ENCODE data around the gene STK24. TPM values are rescaled to one million over a fixed set of nuclear protein-coding genes. Genes with fewer than 3 reads are reported as not detected.

The STK24 gene
- total RNA-seq, 2 experiments from 2014 or later, result 60.4 to 88.7 TPM

GRCh38 chr13:98535501-98536354 lies 41.2 kb downstream of the STK24 start:
- H3K4me2 ChIP-seq (ENCODE audit: low read length), result no peak overlapping the region
- POLR2A ChIA-PET, result no interaction called here
- intact Hi-C loops (cut with micrococcal nuclease; ENCODE audit: unreplicated experiment), result no loop called here

DNA sequence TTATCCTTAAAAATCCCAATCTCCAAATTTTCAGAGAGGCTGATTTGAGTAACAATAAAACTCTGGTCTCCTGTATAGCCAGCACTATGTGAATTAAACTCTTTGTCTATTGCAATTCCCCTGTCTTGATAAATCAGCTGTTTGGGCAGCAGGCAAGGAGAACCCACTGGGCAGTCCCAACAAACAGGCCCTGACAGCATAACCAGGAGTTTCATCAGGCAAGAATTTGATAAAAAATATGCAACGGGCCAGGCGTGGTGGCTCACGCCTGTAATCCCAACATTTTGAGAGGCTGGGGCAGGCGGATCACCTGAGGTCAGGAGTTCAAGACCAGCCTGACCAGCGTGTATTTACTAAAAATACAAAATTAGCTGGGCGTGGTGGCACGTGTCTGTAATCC lies 42.1 kb downstream of the STK24 start:
- no peaks in the 10 kb centered on the region for H3K9me2 ChIP-seq (ENCODE audit: insufficient read depth, low read length)
- H3K4me2 ChIP-seq (ENCODE audit: low read length), result no peak overlapping the region
- H4K20me1 ChIP-seq (ENCODE audit: insufficient read depth, low read length), result peaks cover 1% of the 10 kb centered on the region; the same call in 1 of the 2 replicates
- BruUV-seq (replicated peaks), result no TSS peak
- no peaks in the 10 kb centered on the region for H3K4me1 ChIP-seq (ENCODE audit: insufficient read depth, low read length, poor library complexity, severe bottlenecking)
- TF ChIP-seq, protein P1, sequence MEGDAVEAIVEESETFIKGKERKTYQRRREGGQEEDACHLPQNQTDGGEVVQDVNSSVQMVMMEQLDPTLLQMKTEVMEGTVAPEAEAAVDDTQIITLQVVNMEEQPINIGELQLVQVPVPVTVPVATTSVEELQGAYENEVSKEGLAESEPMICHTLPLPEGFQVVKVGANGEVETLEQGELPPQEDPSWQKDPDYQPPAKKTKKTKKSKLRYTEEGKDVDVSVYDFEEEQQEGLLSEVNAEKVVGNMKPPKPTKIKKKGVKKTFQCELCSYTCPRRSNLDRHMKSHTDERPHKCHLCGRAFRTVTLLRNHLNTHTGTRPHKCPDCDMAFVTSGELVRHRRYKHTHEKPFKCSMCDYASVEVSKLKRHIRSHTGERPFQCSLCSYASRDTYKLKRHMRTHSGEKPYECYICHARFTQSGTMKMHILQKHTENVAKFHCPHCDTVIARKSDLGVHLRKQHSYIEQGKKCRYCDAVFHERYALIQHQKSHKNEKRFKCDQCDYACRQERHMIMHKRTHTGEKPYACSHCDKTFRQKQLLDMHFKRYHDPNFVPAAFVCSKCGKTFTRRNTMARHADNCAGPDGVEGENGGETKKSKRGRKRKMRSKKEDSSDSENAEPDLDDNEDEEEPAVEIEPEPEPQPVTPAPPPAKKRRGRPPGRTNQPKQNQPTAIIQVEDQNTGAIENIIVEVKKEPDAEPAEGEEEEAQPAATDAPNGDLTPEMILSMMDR (conservative IDR thresholded peaks at IDR 0.05; ENCODE audit: low read length), result no peak
- no peak for TF ChIP-seq EZH2phosphoT487 (IDR thresholded peaks at IDR 0.05; ENCODE audit: borderline replicate concordance, low read depth, low read length)
- H3K79me2 ChIP-seq (ENCODE audit: insufficient read depth, low read depth, low read length), result peaks cover 84% of the 10 kb centered on the region
- intact Hi-C loops (cut with micrococcal nuclease; ENCODE audit: unreplicated experiment), result no loop called here
- POLR2A ChIA-PET, result interaction anchor here (0.6 kb wide), 1 partner anchor 44 kb away, joined by 5 read pairs; no protein-coding TSS in a partner anchor
- no peak overlapping the region for H2AFZ ChIP-seq (ENCODE audit: low read length)
- H3K27ac ChIP-seq (ENCODE audit: low read depth, low read length, poor library complexity, severe bottlenecking), result no peak overlapping the region
- H3K9me3 ChIP-seq (ENCODE audit: low read length), result no peaks in the 10 kb centered on the region
- no peak for DNase-seq (ENCODE audit: low spot score)
- H3K4me3 ChIP-seq (ENCODE audit: low read depth, low read length, poor library complexity, severe bottlenecking), result no peak overlapping the region
- CTCF ChIA-PET (ENCODE audit: unreplicated experiment), result no interaction called here
- H3K36me3 ChIP-seq (ENCODE audit: insufficient read depth, low read length), result peaks cover 8% of the 10 kb centered on the region; the same call in 1 of the 2 replicates

More at GRCh38 chr13:98535501-98536354, 41.2 kb downstream of the STK24 start:
- no peaks in the 10 kb centered on the region for H3K9me3 ChIP-seq (ENCODE audit: low read length)
- no peak for DNase-seq (ENCODE audit: low spot score)
- H2AFZ ChIP-seq (ENCODE audit: low read length), result no peak overlapping the region
- peaks cover 8% of the 10 kb centered on the region; the same call in 1 of the 2 replicates for H3K36me3 ChIP-seq (ENCODE audit: insufficient read depth, low read length)
- CTCF ChIA-PET (ENCODE audit: unreplicated experiment), result no interaction called here
- no peaks in the 10 kb centered on the region for H3K9me2 ChIP-seq (ENCODE audit: insufficient read depth, low read length)
- H4K20me1 ChIP-seq (ENCODE audit: insufficient read depth, low read length), result peaks cover 2% of the 10 kb centered on the region; the same call in 1 of the 2 replicates
- H3K4me1 ChIP-seq (ENCODE audit: insufficient read depth, low read length, poor library complexity, severe bottlenecking), result no peaks in the 10 kb centered on the region
- BruUV-seq (replicated peaks), result no TSS peak
- H3K79me2 ChIP-seq (ENCODE audit: insufficient read depth, low read depth, low read length), result peaks cover 84% of the 10 kb centered on the region
- H3K27ac ChIP-seq (ENCODE audit: low read depth, low read length, poor library complexity, severe bottlenecking), result no peak overlapping the region
- no peak overlapping the region for H3K4me3 ChIP-seq (ENCODE audit: low read depth, low read length, poor library complexity, severe bottlenecking)
- TF ChIP-seq EZH2phosphoT487 (IDR thresholded peaks at IDR 0.05; ENCODE audit: borderline replicate concordance, low read depth, low read length), result no peak
- TF ChIP-seq, protein P1 (conservative IDR thresholded peaks at IDR 0.05; ENCODE audit: low read length), result no peak

- intact Hi-C loops (cut with micrococcal nuclease; ENCODE audit: unreplicated experiment), result no loop called here
- H3K4me3 ChIP-seq (ENCODE audit: low read depth, low read length, poor library complexity, severe bottlenecking), result no peak overlapping the region
- no peak overlapping the region for H2AFZ ChIP-seq (ENCODE audit: low read length)
- ChIA-PET CTCF (ENCODE audit: unreplicated experiment) (no interaction called here), POLR2A (no interaction called here)
- no peaks in the 10 kb centered on the region for H3K4me1 ChIP-seq (ENCODE audit: insufficient read depth, low read length, poor library complexity, severe bottlenecking)
- no peaks in the 10 kb centered on the region for H3K9me2 ChIP-seq (ENCODE audit: insufficient read depth, low read length)
- H3K4me2 ChIP-seq (ENCODE audit: low read length), result no peak overlapping the region
- no peaks in the 10 kb centered on the region for H3K9me3 ChIP-seq (ENCODE audit: low read length)
- DNase-seq (ENCODE audit: low spot score), result no peak
- H4K20me1 ChIP-seq (ENCODE audit: insufficient read depth, low read length), result peaks cover 4% of the 10 kb centered on the region; the same call in 1 of the 2 replicates
- TF ChIP-seq EZH2phosphoT487 (IDR thresholded peaks at IDR 0.05; ENCODE audit: borderline replicate concordance, low read depth, low read length), result no peak
- TF ChIP-seq, protein P1 (conservative IDR thresholded peaks at IDR 0.05; ENCODE audit: low read length), result no peak
- peaks cover 83% of the 10 kb centered on the region for H3K79me2 ChIP-seq (ENCODE audit: insufficient read depth, low read depth, low read length)
- no TSS peak for BruUV-seq (replicated peaks)
- H3K36me3 ChIP-seq (ENCODE audit: insufficient read depth, low read length), result 0 out of 2 replicates have a peak, but pooled peaks cover under 1% of the 10 kb centered on the region
- H3K27ac ChIP-seq (ENCODE audit: low read depth, low read length, poor library complexity, severe bottlenecking), result no peak overlapping the region
Observed at GRCh38 chr13:98533912-98534311, 43.0 kb downstream of the STK24 start.

Data from OCI-LY7 (cell line).